Epithelial cell of proximal tubule (primary cell): ENCODE data around the gene BRSK1. TPM values are rescaled to one million over a fixed set of nuclear protein-coding genes. Genes with fewer than 3 reads are reported as not detected.

Source experiments
- DNase-seq: peaks from one replicate; pipeline ENCODE4 v3.0.0-alpha.2; 2011; ENCODE audit warnings: low read depth
- H3K4me3 ChIP-seq: 2 replicates; pipeline ENCODE4 v1.5.1; 2011; ENCODE audit warnings: low read depth, mild to moderate bottlenecking, low read length
- total RNA-seq: library from RNA; depleted of rRNA; stranded (reverse); fragments of >200 nt; gene quantifications from 2 replicates; pipeline ENCODE4 v1.2.3, GENCODE V29; 2015
- TF ChIP-seq, protein P1 (sequence below): conservative IDR thresholded peaks from 2 replicates; pipeline ENCODE4 v1.5.1; 2012; ENCODE audit warnings: low read depth, mild to moderate bottlenecking, low read length

The BRSK1 gene
- total RNA-seq, 1 donor from 2014 or later: 16.1 TPM

DNA sequence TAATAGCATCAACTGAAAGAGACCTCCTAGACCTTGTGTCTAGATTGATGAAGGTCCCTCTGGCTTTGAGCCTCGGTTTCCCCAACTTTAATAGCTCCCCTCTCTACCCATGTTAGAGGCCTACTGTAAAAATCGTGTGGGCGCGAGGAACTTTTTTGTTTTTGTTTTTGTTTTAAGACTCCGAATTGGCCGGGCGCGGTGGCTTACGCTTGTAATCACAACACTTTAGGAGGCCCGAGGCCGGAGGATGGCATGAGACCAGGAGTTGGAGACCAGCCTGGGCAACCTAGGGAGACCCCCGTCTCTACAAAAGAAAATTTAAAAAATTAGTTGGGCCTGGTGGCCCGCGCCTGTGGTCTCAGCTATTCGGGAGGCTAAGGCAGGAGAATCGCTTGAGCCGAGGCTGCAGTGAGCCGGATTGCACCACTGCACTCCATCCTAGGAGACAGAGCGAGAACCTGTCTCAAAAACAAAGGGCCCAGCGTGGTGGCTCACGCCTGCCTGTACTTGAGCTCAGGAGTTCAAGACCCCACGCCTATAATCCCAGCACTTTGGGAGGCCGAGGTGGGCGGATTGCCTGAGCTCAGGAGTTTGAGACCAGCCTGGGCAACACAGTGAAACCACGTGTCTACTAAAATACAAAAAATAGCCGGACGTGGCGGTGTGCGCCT, 24.1 kb upstream of the BRSK1 start:
- no peak for DNase-seq
- peak overlapping the region; percentile 87 for H3K4me3 ChIP-seq
- TF ChIP-seq, protein P1, sequence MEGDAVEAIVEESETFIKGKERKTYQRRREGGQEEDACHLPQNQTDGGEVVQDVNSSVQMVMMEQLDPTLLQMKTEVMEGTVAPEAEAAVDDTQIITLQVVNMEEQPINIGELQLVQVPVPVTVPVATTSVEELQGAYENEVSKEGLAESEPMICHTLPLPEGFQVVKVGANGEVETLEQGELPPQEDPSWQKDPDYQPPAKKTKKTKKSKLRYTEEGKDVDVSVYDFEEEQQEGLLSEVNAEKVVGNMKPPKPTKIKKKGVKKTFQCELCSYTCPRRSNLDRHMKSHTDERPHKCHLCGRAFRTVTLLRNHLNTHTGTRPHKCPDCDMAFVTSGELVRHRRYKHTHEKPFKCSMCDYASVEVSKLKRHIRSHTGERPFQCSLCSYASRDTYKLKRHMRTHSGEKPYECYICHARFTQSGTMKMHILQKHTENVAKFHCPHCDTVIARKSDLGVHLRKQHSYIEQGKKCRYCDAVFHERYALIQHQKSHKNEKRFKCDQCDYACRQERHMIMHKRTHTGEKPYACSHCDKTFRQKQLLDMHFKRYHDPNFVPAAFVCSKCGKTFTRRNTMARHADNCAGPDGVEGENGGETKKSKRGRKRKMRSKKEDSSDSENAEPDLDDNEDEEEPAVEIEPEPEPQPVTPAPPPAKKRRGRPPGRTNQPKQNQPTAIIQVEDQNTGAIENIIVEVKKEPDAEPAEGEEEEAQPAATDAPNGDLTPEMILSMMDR: no peak

DNA sequence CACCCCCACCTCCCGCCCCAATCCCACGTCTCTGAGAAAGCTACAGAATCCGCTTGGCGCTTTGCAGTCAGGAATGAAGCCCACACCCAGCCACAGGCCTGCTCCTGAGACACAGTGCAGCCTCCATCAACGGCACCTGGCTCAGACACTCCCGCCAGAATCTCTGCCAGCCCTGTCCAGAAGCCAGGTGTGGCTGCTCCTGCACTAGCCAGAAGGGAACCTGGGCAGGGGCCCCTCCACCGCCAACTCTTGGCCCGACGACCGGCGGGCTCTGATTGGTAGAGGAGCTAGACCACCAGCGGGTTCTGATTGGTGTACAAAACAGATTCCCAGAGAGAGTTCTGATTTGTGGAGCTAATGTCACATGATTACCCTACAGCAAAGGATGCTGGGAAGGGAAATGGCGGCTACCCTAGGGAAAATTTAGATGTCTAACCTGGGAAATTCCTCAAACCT, 22.1 kb upstream of the BRSK1 start:
- H3K4me3 ChIP-seq: no peak overlapping the region
- DNase-seq: no peak
- TF ChIP-seq, protein P1: no peak

DNA sequence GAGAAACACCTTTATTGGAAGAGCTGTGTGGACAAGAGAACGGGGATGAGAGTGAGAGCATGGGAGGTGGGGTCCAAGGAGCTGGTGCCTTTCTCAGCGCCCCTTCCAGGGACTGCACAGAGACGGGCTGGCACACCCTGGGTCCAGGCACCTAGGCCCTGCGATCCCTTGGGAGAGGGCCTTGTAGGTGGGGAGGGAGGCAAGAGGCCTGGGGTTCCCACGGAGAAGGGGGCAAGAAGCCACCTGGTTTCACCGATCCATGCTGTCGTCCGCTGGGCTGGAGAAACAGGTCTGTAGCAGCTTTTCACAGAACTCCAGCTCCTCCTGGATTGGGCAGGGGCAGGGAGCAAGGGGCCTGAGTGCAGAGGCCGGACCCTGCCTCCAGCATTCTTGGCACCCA, 21.4 kb upstream of the BRSK1 start:
- DNase-seq: no peak

DNA sequence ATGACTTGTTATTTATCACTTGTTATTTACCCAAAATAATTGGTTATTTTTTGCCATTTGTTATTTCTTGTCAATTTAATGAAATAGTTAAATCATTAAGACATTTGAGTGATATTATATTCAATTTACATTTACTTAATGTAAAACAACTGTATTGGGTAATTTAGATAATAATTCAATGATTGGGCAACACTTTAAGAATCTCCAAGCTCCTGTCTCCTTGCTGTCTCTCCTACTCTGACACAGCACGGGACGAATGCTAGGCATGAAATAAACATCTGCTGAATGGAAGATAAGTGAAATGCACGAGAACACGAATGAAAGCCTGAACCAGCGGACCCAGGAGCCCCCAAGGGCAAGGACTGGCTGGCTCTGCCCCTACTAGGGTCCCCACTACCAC, 19.3 kb upstream of the BRSK1 start:
- H3K4me3 ChIP-seq: no peak overlapping the region
- DNase-seq: no peak
- TF ChIP-seq, protein P1: no peak

More for the DNA sequence above, 21.4 kb upstream of the BRSK1 start:
- no peak overlapping the region for H3K4me3 ChIP-seq
- TF ChIP-seq, protein P1: no peak

DNA sequence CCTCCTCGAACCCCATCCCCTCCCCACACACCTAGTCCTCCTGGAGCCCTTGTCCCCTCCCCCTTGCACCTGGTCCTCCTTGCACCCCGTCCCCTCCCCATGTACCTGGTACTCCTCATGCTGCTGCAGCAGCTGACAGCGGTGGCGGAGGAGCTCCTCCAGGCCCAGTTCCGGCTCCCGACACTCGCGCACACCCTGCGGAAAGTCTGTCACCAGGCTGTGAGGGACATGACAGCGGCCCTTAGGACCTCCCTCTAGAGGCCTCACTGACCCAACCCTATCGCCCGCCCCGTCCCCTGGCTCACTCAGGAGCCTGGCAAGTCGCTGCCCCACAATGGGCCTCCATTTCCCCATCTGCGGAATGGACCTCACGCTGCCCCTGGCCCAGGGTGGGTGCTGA, 18.6 kb upstream of the BRSK1 start:
- H3K4me3 ChIP-seq: no peak overlapping the region
- TF ChIP-seq, protein P1: no peak
- no peak for DNase-seq

DNA sequence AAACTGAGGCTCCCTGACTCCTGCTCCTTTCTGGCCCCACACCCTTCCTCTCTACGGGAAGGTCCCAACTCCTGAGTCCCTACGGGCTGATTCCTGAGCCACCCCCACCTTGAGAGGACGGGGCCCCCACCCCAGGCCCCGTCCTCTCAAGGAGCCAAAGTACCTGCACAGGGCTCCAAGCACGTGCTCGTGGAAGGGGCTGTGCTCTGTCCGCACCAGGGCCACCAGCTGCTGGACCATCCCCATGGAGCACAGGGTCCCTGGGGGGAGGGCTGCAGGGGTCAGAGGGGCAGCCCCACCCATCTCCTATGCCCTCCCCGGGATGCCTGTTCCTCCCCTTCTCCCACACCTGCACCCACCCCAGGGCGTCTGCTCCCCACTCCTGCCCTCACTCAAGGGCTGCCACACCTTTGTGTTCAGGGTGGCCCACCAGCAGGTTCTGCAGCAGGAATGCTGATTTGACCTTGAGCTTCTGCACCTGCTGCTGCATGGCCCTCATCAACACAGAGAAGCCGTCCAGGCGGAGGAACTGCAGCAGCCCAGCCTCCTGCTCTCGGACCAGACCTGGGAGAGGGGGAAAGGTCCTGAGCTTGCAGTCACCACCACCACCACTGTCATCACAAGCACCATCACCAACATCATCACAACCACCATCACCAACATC, 17.9 kb upstream of the BRSK1 start:
- TF ChIP-seq, protein P1: no peak
- no peak for DNase-seq
- H3K4me3 ChIP-seq: no peak overlapping the region

DNA sequence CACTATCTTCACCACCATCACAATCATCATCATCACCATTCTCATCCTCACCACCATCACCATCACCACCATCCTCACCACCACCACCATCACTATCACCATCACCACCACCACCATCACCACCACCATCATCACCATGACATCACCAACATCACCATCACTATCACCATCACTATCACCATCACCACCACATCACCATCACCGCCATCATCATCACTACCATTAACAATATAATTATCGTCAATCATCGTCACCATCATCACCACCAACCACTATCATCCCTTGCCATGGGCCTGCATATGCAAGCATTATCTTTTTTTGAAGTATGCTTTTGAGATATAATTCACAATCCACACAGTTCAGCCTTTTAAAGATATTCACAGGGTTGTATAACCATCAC, 17.4 kb upstream of the BRSK1 start:
- DNase-seq: no peak
- TF ChIP-seq, protein P1: no peak

More for the DNA sequence above, 17.4 kb upstream of the BRSK1 start:
- no peak overlapping the region for H3K4me3 ChIP-seq
